Peyer's patch (tissue), 4 donors: ENCODE results near the gene TSPOAP1. TPM values are rescaled to one million over a fixed set of nuclear protein-coding genes. Genes with fewer than 3 reads are reported as not detected.

Source experiments
- DNase-seq, 3 donors: peaks; one replicate each; pipeline ENCODE4 v3.0.0-alpha.2; 2017 to 2019
- H3K27ac ChIP-seq, 4 donors: fragments of 200-600 bp; sonication (generic); one replicate each; pipeline ENCODE4 v1.5.1; 2016 to 2019
- H3K27me3 ChIP-seq, 2 donors: fragments of 200-600 bp; sonication (generic); one replicate each; pipeline ENCODE4 v1.5.1; 2019
- H3K36me3 ChIP-seq, 3 donors: fragments of 200-600 bp; sonication (generic); one replicate each; pipeline ENCODE4 v1.5.1; 2016 to 2019
- H3K4me1 ChIP-seq, 4 donors: fragments of 200-600 bp; sonication (generic); one replicate each; pipeline ENCODE4 v1.5.1; 2016 to 2019
- H3K4me3 ChIP-seq, 4 donors: fragments of 200-600 bp; sonication (generic); 1 replicate in 3 of 4; 2 replicates in 1 of 4; pipeline ENCODE4 v1.5.1; 2016 to 2019; ENCODE audit warnings: mild to moderate bottlenecking in 1 of 4
- H3K9me3 ChIP-seq, 4 donors: fragments of 200-600 bp; sonication (generic); one replicate each; pipeline ENCODE4 v1.5.1; 2016 to 2019; ENCODE audit warnings: mild to moderate bottlenecking in 1 of 4
- CTCF ChIP-seq, 6 experiments: fragments of 450-650 bp in 4 of 6; fragments of 200-600 bp in 2 of 6; sonication (generic) in 1 of 6; IDR thresholded peaks; one replicate each; pipeline ENCODE4 v1.5.1; 2017 to 2019; ENCODE audit warnings: antibody characterized with exemption in 6 of 6, mild to moderate bottlenecking in 3 of 6, moderate library complexity in 1 of 6
- POLR2A ChIP-seq, 2 donors: fragments of 450-650 bp; IDR thresholded peaks; one replicate each; pipeline ENCODE4 v1.5.1; 2017; ENCODE audit warnings: antibody characterized with exemption in 2 of 2, mild to moderate bottlenecking in 2 of 2, moderate library complexity in 2 of 2
- total RNA-seq, 4 donors: library from RNA; depleted of rRNA; stranded (reverse); fragments of >200 nt; gene quantifications; one replicate each; pipeline ENCODE4 v1.1.0, GENCODE V29; 2016

TSPOAP1 gene
- total RNA-seq, 4 donors from 2014 or later, result 9.1 to 11.9 (median 10.4) TPM

GRCh38 chr17:58316260-58316960 is 12.2 kb downstream of the TSPOAP1 start:
- no peaks in the 10 kb centered on the region for H3K36me3 ChIP-seq
- DNase-seq, result peak in 1 of 3 donors; percentile 38

GRCh38 chr17:58315750-58316149 is 12.8 kb downstream of the TSPOAP1 start:
- no peak for DNase-seq
- peaks cover 0 to 5% (median 0%) of the 10 kb centered on the region in 4 donors for H3K4me1 ChIP-seq

More at GRCh38 chr17:58316260-58316960, 12.2 kb downstream of the TSPOAP1 start:
- no peak overlapping the region for H3K27ac ChIP-seq
- no peaks in the 10 kb centered on the region for H3K27me3 ChIP-seq
- no peak overlapping the region for H3K4me3 ChIP-seq
- TF ChIP-seq CTCF (IDR thresholded peaks at IDR 0.05) (no peak), POLR2A (IDR thresholded peaks at IDR 0.05) (no peak)
- no peaks in the 10 kb centered on the region for H3K9me3 ChIP-seq
- H3K4me1 ChIP-seq, result peaks cover 0 to 5% (median 0%) of the 10 kb centered on the region in 4 donors

GRCh38 chr17:58315281-58315711 is 13.3 kb downstream of the TSPOAP1 start:
- Histone ChIP-seq H3K9me3 (no peaks in the 10 kb centered on the region), H3K27me3 (no peaks in the 10 kb centered on the region), H3K36me3 (no peaks in the 10 kb centered on the region), H3K27ac (no peak overlapping the region), H3K4me1 (peaks cover 0 to 5% (median 0%) of the 10 kb centered on the region in 4 donors), H3K4me3 (no peak overlapping the region)
- DNase-seq, result no peak
- TF ChIP-seq POLR2A (IDR thresholded peaks at IDR 0.05) (no peak), CTCF (IDR thresholded peaks at IDR 0.05) (no peak)

More at GRCh38 chr17:58315750-58316149, 12.8 kb downstream of the TSPOAP1 start:
- Histone ChIP-seq H3K27ac (no peak overlapping the region), H3K27me3 (no peaks in the 10 kb centered on the region), H3K9me3 (no peaks in the 10 kb centered on the region), H3K36me3 (no peaks in the 10 kb centered on the region), H3K4me3 (no peak overlapping the region)
- TF ChIP-seq POLR2A (IDR thresholded peaks at IDR 0.05) (no peak), CTCF (IDR thresholded peaks at IDR 0.05) (no peak)

GRCh38 chr17:58314706-58315015 is 13.9 kb downstream of the TSPOAP1 start:
- peak in 1 of 3 donors; percentile 6 for DNase-seq
- H3K4me1 ChIP-seq, result peaks cover 0 to 5% (median 0%) of the 10 kb centered on the region in 4 donors
- H3K27ac ChIP-seq, result no peak overlapping the region
- H3K9me3 ChIP-seq, result no peaks in the 10 kb centered on the region
- no peaks in the 10 kb centered on the region for H3K27me3 ChIP-seq
- TF ChIP-seq POLR2A (IDR thresholded peaks at IDR 0.05) (no peak), CTCF (IDR thresholded peaks at IDR 0.05) (no peak)
- H3K36me3 ChIP-seq, result no peaks in the 10 kb centered on the region
- H3K4me3 ChIP-seq, result no peak overlapping the region

GRCh38 chr17:58313815-58314705 is 14.5 kb downstream of the TSPOAP1 start:
- Histone ChIP-seq H3K4me3 (no peak overlapping the region), H3K27me3 (no peaks in the 10 kb centered on the region), H3K4me1 (peaks cover 0 to 5% (median 0%) of the 10 kb centered on the region in 4 donors), H3K36me3 (no peaks in the 10 kb centered on the region), H3K9me3 (no peaks in the 10 kb centered on the region), H3K27ac (no peak overlapping the region)
- no peak for TF ChIP-seq POLR2A (IDR thresholded peaks at IDR 0.05)
- no peak for TF ChIP-seq CTCF (IDR thresholded peaks at IDR 0.05)
- DNase-seq, result no peak
